ENCODE data around the gene ETV1.

Gene ETV1

DNA sequence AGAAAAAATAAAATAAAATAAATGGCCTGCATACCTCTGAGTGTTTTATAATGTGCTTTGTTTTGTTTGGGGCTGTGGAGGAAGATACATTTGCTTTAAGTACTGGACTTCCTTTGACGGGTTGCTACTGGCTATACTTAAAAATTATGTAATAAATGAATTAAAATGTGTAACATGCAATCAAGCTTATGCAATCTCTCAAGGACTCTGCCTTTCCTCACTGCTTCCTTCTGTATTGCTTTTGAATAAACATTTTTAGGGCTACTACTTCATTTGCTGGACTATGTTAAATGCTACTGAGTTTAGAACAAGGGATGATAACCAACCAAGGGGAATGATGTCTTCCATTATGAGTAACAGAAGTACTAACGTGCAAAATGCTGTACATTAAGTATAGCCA lies 91.6 kb downstream of the ETV1 start:
- no peak for DNase-seq (ENCODE audit: extremely low read depth, low read depth)

GRCh38 chr7:13894954-13895353 lies 94.5 kb downstream of the ETV1 start:
- DNase-seq (ENCODE audit: extremely low read depth, low read depth) = no peak
- TF ChIP-seq, protein P1, sequence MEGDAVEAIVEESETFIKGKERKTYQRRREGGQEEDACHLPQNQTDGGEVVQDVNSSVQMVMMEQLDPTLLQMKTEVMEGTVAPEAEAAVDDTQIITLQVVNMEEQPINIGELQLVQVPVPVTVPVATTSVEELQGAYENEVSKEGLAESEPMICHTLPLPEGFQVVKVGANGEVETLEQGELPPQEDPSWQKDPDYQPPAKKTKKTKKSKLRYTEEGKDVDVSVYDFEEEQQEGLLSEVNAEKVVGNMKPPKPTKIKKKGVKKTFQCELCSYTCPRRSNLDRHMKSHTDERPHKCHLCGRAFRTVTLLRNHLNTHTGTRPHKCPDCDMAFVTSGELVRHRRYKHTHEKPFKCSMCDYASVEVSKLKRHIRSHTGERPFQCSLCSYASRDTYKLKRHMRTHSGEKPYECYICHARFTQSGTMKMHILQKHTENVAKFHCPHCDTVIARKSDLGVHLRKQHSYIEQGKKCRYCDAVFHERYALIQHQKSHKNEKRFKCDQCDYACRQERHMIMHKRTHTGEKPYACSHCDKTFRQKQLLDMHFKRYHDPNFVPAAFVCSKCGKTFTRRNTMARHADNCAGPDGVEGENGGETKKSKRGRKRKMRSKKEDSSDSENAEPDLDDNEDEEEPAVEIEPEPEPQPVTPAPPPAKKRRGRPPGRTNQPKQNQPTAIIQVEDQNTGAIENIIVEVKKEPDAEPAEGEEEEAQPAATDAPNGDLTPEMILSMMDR (IDR thresholded peaks at IDR 0.05; ENCODE audit: low read depth, low read length, missing control alignments) = no peak
- H3K4me3 ChIP-seq (replicated peaks; ENCODE audit: low read depth, low read length) = no peak overlapping the region

More for the DNA sequence above, 91.6 kb downstream of the ETV1 start:
- H3K4me3 ChIP-seq (replicated peaks; ENCODE audit: low read depth, low read length) = no peak overlapping the region
- TF ChIP-seq, protein P1 (IDR thresholded peaks at IDR 0.05; ENCODE audit: low read depth, low read length, missing control alignments) = no peak

GRCh38 chr7:13894377-13894776 lies 95.1 kb downstream of the ETV1 start:
- no peak overlapping the region for H3K4me3 ChIP-seq (replicated peaks; ENCODE audit: low read depth, low read length)
- no peak for DNase-seq (ENCODE audit: extremely low read depth, low read depth)
- TF ChIP-seq, protein P1 (IDR thresholded peaks at IDR 0.05; ENCODE audit: low read depth, low read length, missing control alignments) = no peak

- no peak for DNase-seq (ENCODE audit: extremely low read depth, low read depth)
- H3K4me3 ChIP-seq (replicated peaks; ENCODE audit: low read depth, low read length) = no peak overlapping the region
- TF ChIP-seq, protein P1 (IDR thresholded peaks at IDR 0.05; ENCODE audit: low read depth, low read length, missing control alignments) = no peak
Measured at GRCh38 chr7:13890793-13891192, 98.7 kb downstream of the ETV1 start.

GRCh38 chr7:13886356-13886755 lies 103.1 kb downstream of the ETV1 start:
- H3K4me3 ChIP-seq (replicated peaks; ENCODE audit: low read depth, low read length) = no peak overlapping the region
- DNase-seq (ENCODE audit: extremely low read depth, low read depth) = no peak
- TF ChIP-seq, protein P1 (IDR thresholded peaks at IDR 0.05; ENCODE audit: low read depth, low read length, missing control alignments) = no peak

GRCh38 chr7:13882051-13882450 lies 107.4 kb downstream of the ETV1 start:
- DNase-seq (ENCODE audit: extremely low read depth, low read depth) = no peak
- TF ChIP-seq, protein P1 (IDR thresholded peaks at IDR 0.05; ENCODE audit: low read depth, low read length, missing control alignments) = no peak
- H3K4me3 ChIP-seq (replicated peaks; ENCODE audit: low read depth, low read length) = no peak overlapping the region

DNA sequence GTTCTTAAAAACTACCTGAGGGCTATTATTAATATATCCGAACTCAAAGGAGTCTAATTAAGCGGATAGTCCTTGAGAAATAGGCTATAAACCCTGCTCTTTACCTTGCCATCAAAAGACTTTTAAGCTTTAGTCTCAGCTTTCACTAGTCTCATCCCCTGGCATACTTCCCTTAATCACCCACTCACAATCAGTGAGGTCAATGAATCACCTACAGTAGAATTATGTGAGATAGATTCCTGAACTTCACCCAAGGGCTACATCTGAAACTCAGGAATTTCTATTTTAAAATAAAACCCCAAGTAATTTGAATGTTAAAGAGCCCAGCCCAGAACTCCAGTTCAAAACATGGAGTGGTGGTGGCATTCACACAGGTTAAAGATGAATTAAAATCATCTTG lies 108.7 kb downstream of the ETV1 start:
- DNase-seq (ENCODE audit: extremely low read depth, low read depth) = no peak
- H3K4me3 ChIP-seq (replicated peaks; ENCODE audit: low read depth, low read length) = no peak overlapping the region

More for the DNA sequence above, 108.7 kb downstream of the ETV1 start:
- TF ChIP-seq, protein P1 (IDR thresholded peaks at IDR 0.05; ENCODE audit: low read depth, low read length, missing control alignments) = no peak
